Lower lobe of right lung (tissue), 2 donors: ENCODE data around the gene C20orf204. TPM values are rescaled to one million over a fixed set of nuclear protein-coding genes. Genes with fewer than 3 reads are reported as not detected.

Experiments used
- ATAC-seq, 2 donors: fragments of 200-7000 bp; cut with Tn5 transposase; one replicate each; pipeline ENCODE4 v1.9.1; 2020 to 2022; ENCODE audit warnings: mild to moderate bottlenecking in 2 of 2, moderate library complexity in 2 of 2
- DNase-seq: peaks from one replicate; pipeline ENCODE4 v3.0.0-alpha.2; 2020
- H3K27ac ChIP-seq: fragments of 200-600 bp; one replicate; pipeline ENCODE4 v1.8.0; 2022
- H3K27me3 ChIP-seq: fragments of 200-600 bp; one replicate; pipeline ENCODE4 v1.8.0; 2022; ENCODE audit warnings: low read depth
- H3K36me3 ChIP-seq: fragments of 200-600 bp; one replicate; pipeline ENCODE4 v1.8.0; 2022; ENCODE audit warnings: mild to moderate bottlenecking
- H3K4me1 ChIP-seq: fragments of 200-600 bp; one replicate; pipeline ENCODE4 v1.8.0; 2022
- H3K4me3 ChIP-seq: fragments of 200-600 bp; one replicate; pipeline ENCODE4 v1.8.0; 2022; ENCODE audit warnings: mild to moderate bottlenecking
- H3K9me3 ChIP-seq: fragments of 200-600 bp; one replicate; pipeline ENCODE4 v1.8.0; 2022
- intact Hi-C: fragments of 100-400 bp; cut with DNase I; formaldehyde crosslinking; loops from one replicate; pipeline ENCODE4 v1.11.0; 2022
- total RNA-seq: library from RNA; stranded (reverse); fragmentation: NEBNext Ultra II Directional; extraction: Animal tissue kit (Norgen Biotek cat#: 25700); gene quantifications from one replicate; pipeline ENCODE4 v1.2.1, GENCODE V29; 2021
- TF ChIP-seq, protein P1 (sequence below): fragments of 200-600 bp; IDR thresholded peaks from one replicate; pipeline ENCODE4 v1.8.0; 2022; ENCODE audit warnings: antibody characterized with exemption, mild to moderate bottlenecking
- donor health status: DM: no; HTN: yes; CAD: no; lungs with severe emphysema.

Gene C20orf204
- total RNA-seq, 1 donor from 2014 or later = 1.2 TPM

DNA sequence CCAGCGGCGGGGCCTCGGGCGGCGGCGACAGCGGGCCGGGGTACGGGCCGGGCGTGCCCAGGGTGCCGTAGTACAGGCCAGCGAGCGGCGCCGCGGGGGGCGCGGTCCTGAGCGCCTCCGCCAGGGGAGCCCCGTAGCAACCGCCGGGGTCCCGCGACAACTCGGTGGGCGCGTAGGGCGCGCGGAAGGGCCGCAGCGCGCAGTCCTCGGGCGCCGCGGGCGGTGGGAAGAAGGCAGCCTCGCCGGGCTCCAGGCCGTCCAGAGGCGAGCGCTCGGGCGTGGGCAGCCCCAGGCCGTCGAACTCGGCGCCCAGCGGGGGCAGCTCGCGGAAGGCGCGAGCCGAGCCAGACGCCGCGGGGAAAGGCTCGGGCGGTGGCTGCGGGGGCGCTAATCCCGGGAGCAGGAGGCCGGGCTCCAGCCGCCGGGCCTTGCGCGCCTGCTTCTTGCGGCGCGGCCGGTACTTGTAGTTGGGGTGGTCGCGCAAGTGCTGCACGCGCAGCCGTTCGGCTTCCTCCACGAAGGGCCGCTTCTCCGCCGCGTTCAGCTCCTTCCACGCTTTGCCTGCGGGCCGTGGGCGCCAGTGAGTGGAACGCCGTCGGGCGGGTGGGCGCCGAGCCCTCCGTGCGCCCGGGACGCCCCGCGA lies 12.5 kb downstream of the C20orf204 start:
- no peaks in the 10 kb centered on the region for H3K9me3 ChIP-seq
- DNase-seq (no peak), ATAC-seq (no peak)
- no peaks in the 10 kb centered on the region for H3K36me3 ChIP-seq
- intact Hi-C loops = no loop called here
- peak overlapping the region; percentile 71 for H3K27ac ChIP-seq
- peaks cover 12% of the 10 kb centered on the region for H3K4me1 ChIP-seq
- peak overlapping the region; percentile 58 for H3K4me3 ChIP-seq
- TF ChIP-seq, protein P1, sequence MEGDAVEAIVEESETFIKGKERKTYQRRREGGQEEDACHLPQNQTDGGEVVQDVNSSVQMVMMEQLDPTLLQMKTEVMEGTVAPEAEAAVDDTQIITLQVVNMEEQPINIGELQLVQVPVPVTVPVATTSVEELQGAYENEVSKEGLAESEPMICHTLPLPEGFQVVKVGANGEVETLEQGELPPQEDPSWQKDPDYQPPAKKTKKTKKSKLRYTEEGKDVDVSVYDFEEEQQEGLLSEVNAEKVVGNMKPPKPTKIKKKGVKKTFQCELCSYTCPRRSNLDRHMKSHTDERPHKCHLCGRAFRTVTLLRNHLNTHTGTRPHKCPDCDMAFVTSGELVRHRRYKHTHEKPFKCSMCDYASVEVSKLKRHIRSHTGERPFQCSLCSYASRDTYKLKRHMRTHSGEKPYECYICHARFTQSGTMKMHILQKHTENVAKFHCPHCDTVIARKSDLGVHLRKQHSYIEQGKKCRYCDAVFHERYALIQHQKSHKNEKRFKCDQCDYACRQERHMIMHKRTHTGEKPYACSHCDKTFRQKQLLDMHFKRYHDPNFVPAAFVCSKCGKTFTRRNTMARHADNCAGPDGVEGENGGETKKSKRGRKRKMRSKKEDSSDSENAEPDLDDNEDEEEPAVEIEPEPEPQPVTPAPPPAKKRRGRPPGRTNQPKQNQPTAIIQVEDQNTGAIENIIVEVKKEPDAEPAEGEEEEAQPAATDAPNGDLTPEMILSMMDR = no peak
- H3K27me3 ChIP-seq = peaks cover 69% of the 10 kb centered on the region

DNA sequence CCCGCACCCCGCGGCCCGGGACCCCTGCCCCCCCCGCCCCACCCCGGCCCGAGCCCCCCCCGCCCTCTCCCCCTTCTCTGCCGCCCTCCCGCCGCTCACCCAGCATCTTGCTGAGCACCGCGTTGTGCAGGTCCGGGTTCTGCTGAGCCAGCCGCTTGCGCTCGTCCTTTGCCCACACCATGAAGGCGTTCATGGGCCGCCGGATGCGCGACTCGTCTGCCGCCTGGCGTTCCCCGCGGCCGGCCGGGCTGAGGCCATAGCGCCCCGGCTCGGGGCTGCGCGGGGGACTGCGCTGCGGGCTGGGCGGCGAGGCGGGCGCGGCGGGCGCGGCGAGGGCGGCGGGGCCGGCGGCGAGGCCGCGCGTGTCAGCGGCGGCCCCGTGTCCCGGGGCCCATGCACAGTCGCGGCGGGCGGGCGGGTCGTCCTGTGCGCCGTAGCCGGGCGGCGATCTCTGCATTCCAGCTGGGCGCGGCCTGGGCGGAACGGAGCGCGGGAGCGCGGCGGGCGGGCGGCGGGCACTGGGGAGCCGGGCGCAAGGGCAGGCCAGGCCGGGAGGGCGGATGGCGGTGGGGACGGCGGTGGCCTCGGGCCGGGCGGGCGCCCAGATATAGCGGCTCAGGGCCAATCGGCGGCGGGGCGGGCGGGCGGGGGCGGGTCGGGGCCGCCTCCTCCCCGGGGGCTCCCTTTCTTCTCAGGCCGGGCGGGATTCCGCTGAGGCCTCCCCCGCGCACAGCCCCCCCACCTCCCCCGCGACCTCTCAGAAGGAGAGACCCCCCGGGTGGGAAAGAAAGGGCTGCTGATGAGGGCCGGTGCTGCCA lies 13.3 kb downstream of the C20orf204 start, which contains the start of gene SOX18:
Gene SOX18, minus strand, starts transcription at position 580 of the 818 bp plus-strand sequence. Its CDS starts 123 bp downstream, at position 457.
- Histone ChIP-seq H3K36me3 (no peaks in the 10 kb centered on the region), H3K4me3 (peak within 1 kb of the TSS; percentile 58), H3K9me3 (no peaks in the 10 kb centered on the region), H3K27ac (peak within 1 kb of the TSS; percentile 84), H3K27me3 (peaks cover 76% of the 10 kb centered on the region), H3K4me1 (peaks cover 13% of the 10 kb centered on the region)
- TF ChIP-seq, protein P1 = no peak
- DNase-seq = no peak
- ATAC-seq = peak in 1 of 2 donors; percentile 14
- intact Hi-C loops = no loop called here

DNA sequence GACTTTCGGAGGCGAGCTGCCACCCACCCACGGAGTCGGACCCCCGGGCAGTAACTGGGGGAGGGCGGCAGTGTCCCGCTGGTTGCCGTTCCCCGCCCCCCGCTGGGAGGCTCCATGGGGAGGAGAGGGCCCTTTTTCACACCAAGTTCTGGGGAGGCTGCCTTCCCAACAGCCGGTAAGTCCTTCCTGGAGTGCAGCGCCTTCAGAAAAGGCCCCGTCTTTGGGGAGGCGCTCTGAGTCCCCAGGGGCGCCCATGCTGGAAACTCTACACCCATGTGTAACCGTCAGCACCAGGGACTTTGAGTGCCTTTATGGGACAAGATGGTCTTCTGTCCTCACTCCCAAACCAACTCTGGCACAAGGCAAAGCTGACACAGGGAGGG lies 13.9 kb downstream of the C20orf204 start:
- H3K27me3 ChIP-seq = peaks cover 79% of the 10 kb centered on the region
- no peak for ATAC-seq
- no peaks in the 10 kb centered on the region for H3K36me3 ChIP-seq
- peak overlapping the region; percentile 84 for H3K27ac ChIP-seq
- peaks cover 19% of the 10 kb centered on the region for H3K4me1 ChIP-seq
- no peak for DNase-seq
- intact Hi-C loops = no loop called here
- TF ChIP-seq, protein P1 = no peak
- H3K9me3 ChIP-seq = no peaks in the 10 kb centered on the region
- peak overlapping the region; percentile 48 for H3K4me3 ChIP-seq

DNA sequence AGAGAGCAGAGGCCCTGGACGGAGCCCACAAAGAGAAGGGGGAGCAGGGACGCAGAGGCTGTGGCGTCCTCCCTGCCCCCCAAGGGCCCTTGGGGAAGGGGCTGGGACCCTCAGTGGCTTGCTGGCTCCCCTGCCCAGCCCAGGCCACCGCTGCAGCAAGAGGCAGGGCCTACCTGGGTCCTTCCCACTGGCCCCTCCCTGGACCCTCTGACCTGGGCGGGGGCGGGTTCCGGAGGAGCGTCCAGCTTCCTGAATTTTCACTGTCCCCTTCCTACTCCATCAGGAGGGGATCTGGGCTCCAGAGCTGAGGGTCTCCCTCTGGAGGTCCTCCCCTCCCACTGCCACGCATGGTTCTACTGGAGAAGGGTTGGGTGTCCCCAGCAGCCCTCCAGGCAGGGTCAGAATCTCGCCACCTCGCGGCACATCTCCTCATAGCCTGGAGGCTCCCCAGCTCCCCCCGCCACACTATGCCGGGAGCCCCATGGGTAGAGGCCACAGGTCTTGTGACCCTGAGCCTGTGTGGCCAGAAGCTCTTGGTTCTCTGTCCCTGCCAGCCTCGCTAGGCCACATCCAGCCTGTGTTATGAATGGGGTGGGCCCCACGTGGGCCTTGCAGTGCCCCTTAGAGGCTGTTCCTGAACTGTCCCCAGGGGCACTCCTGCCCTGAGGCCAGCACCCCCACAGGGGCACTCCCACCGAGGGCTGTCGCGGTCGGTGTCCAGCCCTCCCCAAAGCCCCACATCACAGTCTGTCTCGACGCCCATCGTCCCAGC lies 14.5 kb downstream of the C20orf204 start:
- Histone ChIP-seq H3K27me3 (peaks cover 73% of the 10 kb centered on the region), H3K9me3 (no peaks in the 10 kb centered on the region), H3K27ac (peak overlapping the region; percentile 84), H3K4me3 (peak overlapping the region; percentile 48), H3K4me1 (peaks cover 25% of the 10 kb centered on the region), H3K36me3 (no peaks in the 10 kb centered on the region)
- intact Hi-C loops = no loop called here
- DNase-seq (no peak), ATAC-seq (peak; percentile 1 to 2)
- TF ChIP-seq, protein P1 = no peak

DNA sequence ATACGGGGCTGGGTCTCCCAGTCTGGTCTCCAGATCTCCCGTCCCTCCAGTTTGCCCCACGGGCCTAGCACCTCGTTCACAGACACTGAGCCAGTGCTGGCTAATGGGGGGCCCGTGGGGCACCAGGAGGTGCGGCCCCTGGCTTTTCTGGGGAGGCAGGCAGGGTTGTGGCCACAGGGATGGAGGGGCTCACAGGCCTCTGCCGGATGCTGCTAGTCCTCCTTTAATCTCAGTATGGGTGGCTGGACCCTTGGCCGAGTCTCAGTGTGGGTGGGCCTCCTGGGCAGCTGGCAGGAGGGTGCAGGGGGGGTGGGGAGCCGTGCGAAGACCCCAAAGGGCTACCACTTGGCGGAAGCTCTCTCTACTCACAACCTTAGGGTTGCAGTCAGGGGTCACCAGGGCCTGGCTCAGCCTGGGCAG lies 15.1 kb downstream of the C20orf204 start:
- Histone ChIP-seq H3K27ac (peak overlapping the region; percentile 84), H3K27me3 (peaks cover 71% of the 10 kb centered on the region), H3K4me1 (peaks cover 31% of the 10 kb centered on the region), H3K9me3 (no peaks in the 10 kb centered on the region), H3K4me3 (peak overlapping the region; percentile 48), H3K36me3 (no peaks in the 10 kb centered on the region)
- ATAC-seq (no peak), DNase-seq (no peak)
- intact Hi-C loops = no loop called here
- TF ChIP-seq, protein P1 = no peak
